ENCODE measurements around the gene TJP2.

Gene TJP2

GRCh38 chr9:69211424-69212036, 37.5 kb downstream of the TJP2 start:
- in situ Hi-C loops (cut with MboI; ENCODE audit: low pct_unique_long_range_greater_than_20kb, low sequenced_read_pairs) = no loop called here
- DNase-seq = no peak

DNA sequence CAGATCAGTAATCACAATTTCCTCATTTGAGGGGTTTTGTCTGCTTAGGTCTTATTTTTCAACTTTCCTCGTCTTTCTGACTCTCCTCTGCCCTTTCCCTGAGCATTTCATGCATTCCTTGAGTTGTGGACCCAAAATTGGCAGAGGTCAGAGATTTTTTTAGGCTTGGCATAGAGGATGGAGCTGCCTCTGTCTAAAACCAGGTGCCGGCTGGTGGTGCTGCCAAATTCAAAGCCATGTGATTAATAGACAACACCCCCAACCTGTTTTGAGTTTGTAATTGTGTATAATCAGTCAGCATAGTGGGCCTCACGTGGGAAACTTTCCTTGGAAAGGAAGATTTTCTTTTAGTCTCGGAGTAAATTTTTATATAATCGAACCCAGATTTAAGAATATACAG, 39.6 kb downstream of the TJP2 start:
- DNase-seq = no peak
- in situ Hi-C loops (cut with MboI; ENCODE audit: low pct_unique_long_range_greater_than_20kb, low sequenced_read_pairs) = no loop called here

DNA sequence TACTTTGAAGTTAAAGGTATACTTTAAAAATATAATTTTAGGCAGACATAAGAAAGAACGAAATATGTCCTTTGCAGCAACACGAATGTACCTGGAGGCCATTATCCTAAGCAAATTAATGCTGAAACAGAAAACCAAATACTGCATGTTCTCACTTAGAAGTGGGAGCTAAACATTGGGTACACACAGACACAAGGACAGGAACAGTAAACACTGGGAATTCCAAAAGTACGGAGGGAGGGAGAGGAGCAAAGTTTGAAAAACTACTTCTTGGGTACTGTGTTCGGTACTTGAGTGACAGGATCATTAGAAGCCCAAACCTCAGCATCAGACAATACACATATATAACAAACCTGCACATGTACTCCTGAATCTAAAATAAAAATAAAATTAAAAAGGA, 40.9 kb downstream of the TJP2 start:
- no peak for DNase-seq
- in situ Hi-C loops (cut with MboI; ENCODE audit: low pct_unique_long_range_greater_than_20kb, low sequenced_read_pairs) = no loop called here

- peak; percentile 14 for DNase-seq
- in situ Hi-C loops (cut with MboI; ENCODE audit: low pct_unique_long_range_greater_than_20kb, low sequenced_read_pairs) = no loop called here
Observed at GRCh38 chr9:69215774-69216485, 41.9 kb downstream of the TJP2 start.

GRCh38 chr9:69218166-69218565, 44.1 kb downstream of the TJP2 start:
- DNase-seq = no peak
- in situ Hi-C loops (cut with MboI; ENCODE audit: low pct_unique_long_range_greater_than_20kb, low sequenced_read_pairs) = no loop called here

- DNase-seq = no peak
Observed at GRCh38 chr9:69221036-69221435, 47.0 kb downstream of the TJP2 start.

GRCh38 chr9:69222970-69223369, 48.9 kb downstream of the TJP2 start:
- no peak for DNase-seq
- in situ Hi-C loops (cut with MboI; ENCODE audit: low pct_unique_long_range_greater_than_20kb, low sequenced_read_pairs) = no loop called here

More at GRCh38 chr9:69221036-69221435, 47.0 kb downstream of the TJP2 start:
- in situ Hi-C loops (cut with MboI; ENCODE audit: low pct_unique_long_range_greater_than_20kb, low sequenced_read_pairs) = no loop called here

GRCh38 chr9:69223605-69224004, 49.5 kb downstream of the TJP2 start:
- in situ Hi-C loops (cut with MboI; ENCODE audit: low pct_unique_long_range_greater_than_20kb, low sequenced_read_pairs) = no loop called here
- DNase-seq = peak; percentile 31

DNA sequence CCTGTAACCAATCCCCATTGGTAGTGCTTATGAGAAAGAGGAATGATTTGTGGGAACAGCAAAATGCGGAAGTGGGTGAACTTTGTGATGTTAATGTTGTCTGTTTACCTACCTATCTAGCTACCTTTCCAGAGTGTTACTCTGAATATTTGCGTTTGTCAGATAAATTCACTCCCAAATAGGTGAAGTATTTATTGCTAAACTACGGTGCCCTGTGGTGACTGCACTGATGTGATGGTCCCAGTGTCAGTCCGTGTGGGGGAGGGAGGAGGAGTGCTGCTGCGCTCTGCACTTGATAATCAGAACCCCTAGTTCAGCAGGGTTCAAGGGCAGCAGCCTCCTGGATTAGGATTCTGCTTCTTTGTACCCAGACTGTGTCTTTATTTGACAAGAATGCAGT, 55.3 kb downstream of the TJP2 start:
- DNase-seq = no peak
- in situ Hi-C loops (cut with MboI; ENCODE audit: low pct_unique_long_range_greater_than_20kb, low sequenced_read_pairs) = no loop called here

GRCh38 chr9:69232135-69232534, 58.1 kb downstream of the TJP2 start:
- no peak for DNase-seq
- in situ Hi-C loops (cut with MboI; ENCODE audit: low pct_unique_long_range_greater_than_20kb, low sequenced_read_pairs) = no loop called here

DNA sequence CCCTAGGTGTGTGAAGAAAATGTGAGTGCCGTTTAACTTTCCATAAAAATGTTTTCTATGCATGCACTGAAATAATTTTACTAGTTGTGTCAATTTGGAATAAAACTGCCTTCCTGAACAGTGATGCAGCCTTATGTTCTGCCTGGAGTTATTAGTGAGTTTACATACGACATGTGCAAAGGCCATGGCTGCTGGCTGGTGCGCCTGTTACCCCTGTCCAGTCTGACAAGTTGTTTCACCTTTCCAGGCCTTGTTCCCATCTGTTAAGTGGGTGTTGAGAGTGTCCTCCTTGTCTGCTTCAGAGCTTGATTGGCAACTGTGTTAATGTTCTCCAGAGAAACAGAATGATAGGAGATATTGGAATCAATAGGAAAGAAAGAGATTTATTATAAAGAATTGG, 60.6 kb downstream of the TJP2 start:
- in situ Hi-C loops (cut with MboI; ENCODE audit: low pct_unique_long_range_greater_than_20kb, low sequenced_read_pairs) = no loop called here
- DNase-seq = no peak

DNA sequence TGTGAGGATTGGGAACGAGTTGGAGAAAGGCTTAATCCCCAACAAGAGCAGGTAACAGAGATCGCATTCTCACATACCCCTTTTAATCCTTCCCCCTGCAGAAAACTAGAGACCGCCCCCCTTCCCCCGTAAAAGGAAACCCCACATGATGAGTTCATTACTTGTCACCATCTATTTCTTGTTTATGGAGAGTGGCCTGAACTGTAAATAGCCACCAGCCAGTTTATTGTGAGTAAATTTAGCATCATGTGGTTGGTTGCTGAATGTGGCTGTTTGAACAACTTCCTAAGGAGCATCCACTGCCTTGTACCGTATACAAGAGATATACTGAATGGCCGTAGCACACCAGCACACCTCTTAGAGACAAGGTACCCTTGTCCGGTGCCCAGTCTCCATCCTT, 62.1 kb downstream of the TJP2 start:
- in situ Hi-C loops (cut with MboI; ENCODE audit: low pct_unique_long_range_greater_than_20kb, low sequenced_read_pairs) = no loop called here
- no peak for DNase-seq

DNA sequence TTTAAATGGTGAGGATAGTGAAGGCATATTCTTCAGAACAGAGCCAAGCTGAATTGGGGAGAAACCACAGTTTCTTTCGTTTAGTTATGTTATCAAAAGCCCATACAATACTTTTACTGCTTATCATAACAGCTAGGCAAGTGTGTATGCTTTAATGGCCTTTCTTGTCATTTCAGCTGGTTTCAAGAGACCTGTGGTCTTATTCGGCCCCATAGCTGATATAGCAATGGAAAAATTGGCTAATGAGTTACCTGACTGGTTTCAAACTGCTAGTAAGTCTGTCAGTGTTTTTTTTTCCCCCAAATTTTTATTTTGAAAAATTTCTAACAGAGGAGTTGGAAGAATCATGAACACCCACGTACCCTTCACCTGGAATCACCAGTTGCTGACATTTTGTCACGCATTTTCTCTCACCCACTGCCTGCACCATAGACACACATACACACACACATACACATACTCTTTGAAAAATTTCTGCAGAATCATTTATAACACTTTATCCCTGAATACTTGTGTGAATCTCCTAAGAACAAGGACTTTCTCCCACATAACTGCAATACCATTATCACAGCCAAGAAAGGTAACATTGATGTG, 63.7 kb downstream of the TJP2 start:
- in situ Hi-C loops (cut with MboI; ENCODE audit: low pct_unique_long_range_greater_than_20kb, low sequenced_read_pairs) = no loop called here
- DNase-seq = no peak

GRCh38 chr9:69243116-69243515, 69.0 kb downstream of the TJP2 start:
- in situ Hi-C loops (cut with MboI; ENCODE audit: low pct_unique_long_range_greater_than_20kb, low sequenced_read_pairs) = no loop called here
- no peak for DNase-seq

- in situ Hi-C loops (cut with MboI; ENCODE audit: low pct_unique_long_range_greater_than_20kb, low sequenced_read_pairs) = no loop called here
- DNase-seq = no peak
Observed at GRCh38 chr9:69246629-69247028, 72.6 kb downstream of the TJP2 start.

DNA sequence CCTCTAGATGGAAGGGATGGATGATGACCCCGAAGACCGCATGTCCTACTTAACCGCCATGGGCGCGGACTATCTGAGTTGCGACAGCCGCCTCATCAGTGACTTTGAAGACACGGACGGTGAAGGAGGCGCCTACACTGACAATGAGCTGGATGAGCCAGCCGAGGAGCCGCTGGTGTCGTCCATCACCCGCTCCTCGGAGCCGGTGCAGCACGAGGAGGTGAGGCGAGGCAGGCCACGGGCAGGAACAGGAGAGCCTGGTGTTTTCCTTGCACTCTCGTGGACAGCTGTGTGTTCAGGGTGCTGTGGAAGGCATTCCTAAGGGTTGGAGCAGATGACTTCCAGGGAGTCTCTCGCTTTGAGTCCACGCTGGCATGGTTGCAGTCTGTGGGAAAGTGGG, 73.9 kb downstream of the TJP2 start:
- no peak for DNase-seq
- in situ Hi-C loops (cut with MboI; ENCODE audit: low pct_unique_long_range_greater_than_20kb, low sequenced_read_pairs) = no loop called here

- in situ Hi-C loops (cut with MboI; ENCODE audit: low pct_unique_long_range_greater_than_20kb, low sequenced_read_pairs) = no loop called here
- peak; percentile 1 for DNase-seq
Observed at GRCh38 chr9:69249337-69249736, 75.3 kb downstream of the TJP2 start.

DNA sequence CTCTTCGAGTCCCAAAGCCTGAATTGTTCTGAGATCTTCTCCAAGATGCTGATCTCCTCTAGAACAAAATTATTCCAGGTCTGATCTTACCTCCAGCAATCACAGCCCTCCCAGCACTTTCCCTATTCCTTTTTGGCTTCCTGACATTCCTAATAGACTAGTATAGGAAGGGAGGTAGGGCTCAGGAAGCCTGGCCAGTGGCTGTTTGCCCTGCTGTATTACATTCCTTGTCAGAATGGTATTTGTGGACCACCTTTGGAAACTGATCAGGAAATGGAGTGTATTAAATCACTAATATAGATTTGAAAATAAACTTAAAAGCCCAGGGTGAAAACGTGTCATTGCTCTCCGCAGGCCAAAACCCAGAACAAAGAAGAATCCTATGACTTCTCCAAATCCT, 76.6 kb downstream of the TJP2 start:
- DNase-seq = no peak
- in situ Hi-C loops (cut with MboI; ENCODE audit: low pct_unique_long_range_greater_than_20kb, low sequenced_read_pairs) = no loop called here

GRCh38 chr9:69252436-69252835, 78.4 kb downstream of the TJP2 start:
- no peak for DNase-seq
- in situ Hi-C loops (cut with MboI; ENCODE audit: low pct_unique_long_range_greater_than_20kb, low sequenced_read_pairs) = no loop called here

DNA sequence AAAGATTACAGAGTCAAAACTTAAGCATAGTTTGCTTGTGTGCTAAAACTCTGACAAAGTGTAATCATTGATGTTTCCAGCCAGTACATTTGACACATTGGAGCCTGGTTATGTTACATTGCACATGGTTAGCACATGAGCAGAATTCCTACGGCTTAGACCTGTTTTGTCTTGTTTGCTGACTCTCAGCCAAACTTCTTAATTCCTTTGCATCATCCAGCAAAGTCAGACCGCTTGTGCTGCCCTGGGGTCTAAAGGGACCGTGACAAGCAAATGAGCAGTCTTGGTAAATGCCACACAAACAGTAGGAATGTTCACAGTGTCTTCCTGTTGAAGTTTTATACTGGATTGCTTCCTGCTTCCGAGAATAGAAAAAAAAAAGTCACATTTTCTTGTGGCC, 79.0 kb downstream of the TJP2 start:
- in situ Hi-C loops (cut with MboI; ENCODE audit: low pct_unique_long_range_greater_than_20kb, low sequenced_read_pairs) = no loop called here
- no peak for DNase-seq

GRCh38 chr9:69254223-69254622, 80.1 kb downstream of the TJP2 start:
- in situ Hi-C loops (cut with MboI; ENCODE audit: low pct_unique_long_range_greater_than_20kb, low sequenced_read_pairs) = no loop called here
- DNase-seq = no peak
